Measurements from ENCODE around the gene TMEM175.

GRCh38 chr4:985123-985830 lies 53.0 kb downstream of the TMEM175 start:
- TF ChIP-seq EZH2 (IDR thresholded peaks at IDR 0.05; ENCODE audit: low read depth, low read length, severe bottlenecking) (no peak), CTCF (IDR thresholded peaks at IDR 0.05; ENCODE audit: control extremely low read depth in 1 of 3, insufficient read depth in 1 of 3, low read depth in 1 of 3, low read length in 3 of 3) (0 out of 4 replicates have a peak, but pooled peaks of 1 of the 3 experiments have one; percentile 4), HDAC2 (IDR thresholded peaks at IDR 0.05; ENCODE audit: borderline replicate concordance in 1 of 2, low read depth in 2 of 2, low read length in 2 of 2) (no peak), BRCA1 (IDR thresholded peaks at IDR 0.05; ENCODE audit: low read depth, low read length) (no peak), RBBP5 (IDR thresholded peaks at IDR 0.05; ENCODE audit: borderline replicate concordance, low read depth, low read length) (no peak), RAD21 (IDR thresholded peaks at IDR 0.05 in 1 of 2, conservative IDR thresholded peaks at IDR 0.05 in 1 of 2; ENCODE audit: low read depth in 2 of 2, low read length in 2 of 2) (peak in 1 of 2 experiments; percentile 13; a peak in 1 of 4 replicates), GTF2F1 (IDR thresholded peaks at IDR 0.05; ENCODE audit: borderline replicate concordance, low read depth, low read length) (no peak), POLR2A (IDR thresholded peaks at IDR 0.05; ENCODE audit: control extremely low read depth in 1 of 2, low read depth in 2 of 2, low read length in 2 of 2) (no peak), POLR2AphosphoS5 (IDR thresholded peaks at IDR 0.05; ENCODE audit: low read depth, low read length) (no peak), MAX (IDR thresholded peaks at IDR 0.05) (no peak), TBP (IDR thresholded peaks at IDR 0.05; ENCODE audit: low read depth, low read length) (no peak)
- TF ChIP-seq, protein P1, sequence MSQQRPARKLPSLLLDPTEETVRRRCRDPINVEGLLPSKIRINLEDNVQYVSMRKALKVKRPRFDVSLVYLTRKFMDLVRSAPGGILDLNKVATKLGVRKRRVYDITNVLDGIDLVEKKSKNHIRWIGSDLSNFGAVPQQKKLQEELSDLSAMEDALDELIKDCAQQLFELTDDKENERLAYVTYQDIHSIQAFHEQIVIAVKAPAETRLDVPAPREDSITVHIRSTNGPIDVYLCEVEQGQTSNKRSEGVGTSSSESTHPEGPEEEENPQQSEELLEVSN (IDR thresholded peaks at IDR 0.05): no peak
